ENCODE measurements around the gene BLM. TPM values are rescaled to one million over a fixed set of nuclear protein-coding genes. Genes with fewer than 3 reads are reported as not detected.

The BLM gene
- total RNA-seq, 1 experiment from 2014 or later, result 41.3 TPM

GRCh38 chr15:90819390-90819789 lies 102.2 kb downstream of the BLM start:
- peaks cover 4 to 15% (median 11%) of the 10 kb centered on the region in 3 experiments; a peak in 6 of 7 replicates for H3K36me3 Mint-ChIP-seq (ENCODE audit: insufficient read depth in 1 of 3, low read depth in 3 of 3)
- Histone ChIP-seq H3K18ac (ENCODE audit: insufficient read length, low read depth, low read length) (no peak overlapping the region), H3K9me3 (ENCODE audit: control insufficient read depth, low read depth, low read length) (no peaks in the 10 kb centered on the region), H3K4ac (ENCODE audit: low read depth, low read length) (no peak overlapping the region), H3K56ac (ENCODE audit: insufficient read length, low read depth, low read length) (no peak overlapping the region), H4K91ac (ENCODE audit: insufficient read length, low read depth, low read length) (no peak overlapping the region), H2BK15ac (ENCODE audit: low read depth, low read length) (no peak overlapping the region), H3K23me2 (ENCODE audit: insufficient read length, low read depth, low read length, poor library complexity, severe bottlenecking) (no peaks in the 10 kb centered on the region), H2AK5ac (ENCODE audit: insufficient read length, low read length) (no peak overlapping the region), H3K14ac (ENCODE audit: insufficient read depth, low read length) (no peak overlapping the region), H3T11ph (ENCODE audit: low read length) (no peak overlapping the region), H3K79me1 (ENCODE audit: insufficient read depth, low read depth, low read length, poor library complexity, severe bottlenecking) (no peaks in the 10 kb centered on the region), H3K79me2 (ENCODE audit: insufficient read depth, low read length) (no peaks in the 10 kb centered on the region), H3K4me2 (ENCODE audit: insufficient read depth, insufficient read length, low read length) (no peak overlapping the region), H4K20me1 (ENCODE audit: control insufficient read depth, insufficient read depth, insufficient read length) (no peaks in the 10 kb centered on the region), H2BK12ac (ENCODE audit: insufficient read length, low read depth, low read length) (no peak overlapping the region), H2BK120ac (ENCODE audit: low read depth, low read length, poor library complexity, severe bottlenecking) (no peak overlapping the region), H2BK5ac (ENCODE audit: insufficient read length, low read length) (no peak overlapping the region), H4K8ac (replicated peaks; ENCODE audit: insufficient read length, low read depth, low read length) (no peak overlapping the region), H3K23ac (ENCODE audit: insufficient read length, low read depth, low read length) (no peak overlapping the region), H3K4me1 (ENCODE audit: insufficient read depth, low read length) (no peaks in the 10 kb centered on the region), H3K27ac (ENCODE audit: insufficient read length, low read depth, low read length) (no peak overlapping the region), H3K9ac (ENCODE audit: extremely low read depth, insufficient read length, low read length) (no peak overlapping the region), H2AFZ (ENCODE audit: low read length) (no peak overlapping the region), H3K27me3 (ENCODE audit: insufficient read depth, low read length) (no peaks in the 10 kb centered on the region), H4K5ac (ENCODE audit: insufficient read length, low read depth, low read length) (no peak overlapping the region), H2BK20ac (ENCODE audit: low read depth, low read length, poor library complexity, severe bottlenecking) (no peak overlapping the region)
- TF ChIP-seq CTCF (conservative IDR thresholded peaks at IDR 0.05), result no peak
- H3K4me1 Mint-ChIP-seq, result peaks cover 31 to 41% of the 10 kb centered on the region in 2 experiments
- no peaks in the 10 kb centered on the region for H3K9me3 Mint-ChIP-seq
- no CpG with 5 or more reads among the region's 6 CpGs for WGBS (ENCODE audit: extremely low coverage, insufficient read length, low lambda C conversion rate)
- no peaks in the 10 kb centered on the region for H3K27me3 Mint-ChIP-seq (ENCODE audit: low read depth)
- H3K4me3 Mint-ChIP-seq, result no peak overlapping the region
- H3K27ac Mint-ChIP-seq, result no peak overlapping the region
- no peak for DNase-seq

All from H9 (cell line).